ENCODE results near the gene TMC1.
"Not testable (repeated sequence)": the region's sequence is repeated elsewhere in the genome, so short reads cannot be mapped to it uniquely, and the experiment has no call there.

TMC1 gene

DNA sequence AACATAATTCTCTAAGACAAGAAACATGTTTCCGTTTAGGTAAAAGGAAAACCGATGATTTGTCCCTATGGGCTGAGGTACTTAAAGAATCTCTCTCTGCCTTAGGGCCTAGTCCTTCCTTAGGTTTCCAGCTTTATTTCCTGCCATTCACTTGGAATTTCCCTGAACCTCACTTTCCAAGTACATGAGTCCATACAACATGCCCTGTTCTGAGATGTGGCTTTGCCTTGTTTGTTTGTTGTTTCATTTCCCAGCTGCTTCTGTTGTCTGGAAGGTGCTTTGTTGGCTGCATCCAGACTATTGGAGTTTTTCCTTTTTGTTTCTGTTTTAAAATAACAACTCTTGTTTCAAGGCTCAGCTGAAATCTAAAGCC lies 336.2 kb downstream of the TMC1 start:
- no peak for ATAC-seq (ENCODE audit: insufficient read depth, low read depth)
- no peak for TF ChIP-seq EZH2 (IDR thresholded peaks at IDR 0.05; ENCODE audit: borderline replicate concordance, low read depth, low read length, severe bottlenecking)
- no peak overlapping the region for H2AFZ ChIP-seq (ENCODE audit: low read depth, low read length)

DNA sequence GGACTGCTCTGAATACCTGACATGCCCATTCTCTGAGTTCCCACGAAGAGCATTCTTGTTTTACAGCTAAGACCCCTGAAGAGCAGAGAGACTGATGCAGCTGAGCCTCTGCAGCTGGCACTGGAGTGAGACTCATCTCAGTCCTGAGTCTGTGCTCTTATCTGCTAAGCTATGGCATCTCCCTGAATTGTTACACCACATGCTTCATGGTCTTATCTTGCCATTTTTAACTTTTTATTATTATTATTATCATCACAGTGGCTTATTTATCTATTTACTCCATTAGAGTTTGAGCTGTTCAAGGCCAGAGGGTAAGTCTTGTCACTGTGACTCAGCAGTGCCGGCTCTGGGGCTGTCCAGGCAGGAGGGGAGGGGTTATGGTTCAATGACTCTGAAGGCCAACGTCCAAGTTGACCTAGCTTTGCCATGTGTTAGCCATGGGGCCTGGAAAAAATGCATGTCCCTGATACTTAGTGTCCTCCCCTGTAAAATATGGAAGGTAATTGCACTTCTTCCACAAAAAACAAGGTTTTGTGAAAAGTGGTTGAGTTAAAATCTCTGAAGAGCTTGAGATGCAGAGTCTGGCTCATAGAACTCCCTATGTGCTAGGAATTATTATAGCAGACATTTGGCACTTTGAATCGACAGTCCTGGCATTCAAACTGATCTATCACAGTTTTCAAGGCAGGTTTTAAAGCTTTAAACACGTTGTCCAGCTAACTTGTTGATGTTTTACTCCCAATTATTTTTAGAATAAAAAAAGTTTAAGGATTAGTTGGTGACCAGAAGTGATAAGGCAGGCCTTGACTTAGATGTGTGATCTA lies 336.9 kb downstream of the TMC1 start:
- Histone ChIP-seq H3K79me2 (ENCODE audit: insufficient read depth, low read length) (no peaks in the 10 kb centered on the region), H3K27me3 (ENCODE audit: insufficient read depth, low read length, poor library complexity) (no peaks in the 10 kb centered on the region), H3K27ac (ENCODE audit: low read length) (no peak overlapping the region), H3K9me3 (ENCODE audit: insufficient read depth, low read length, severe bottlenecking) (no peaks in the 10 kb centered on the region), H4K20me1 (ENCODE audit: insufficient read depth, low read length) (no peaks in the 10 kb centered on the region), H2AFZ (ENCODE audit: low read depth, low read length) (no peak overlapping the region), H3K4me2 (ENCODE audit: insufficient read depth, low read length) (no peak overlapping the region), H3K4me1 (ENCODE audit: insufficient read depth, low read length) (no peaks in the 10 kb centered on the region), H3K4me3 (ENCODE audit: low read depth in 1 of 2, low read length in 2 of 2) (no peak overlapping the region), H3K9ac (ENCODE audit: low read depth, low read length) (no peak overlapping the region), H3K36me3 (ENCODE audit: insufficient read depth, low read length) (no peaks in the 10 kb centered on the region)
- DNase-seq (no peak), ATAC-seq (ENCODE audit: insufficient read depth, low read depth) (no peak)
- TF ChIP-seq EZH2 (IDR thresholded peaks at IDR 0.05; ENCODE audit: borderline replicate concordance, low read depth, low read length, severe bottlenecking) = no peak
- TF ChIP-seq, protein P1, sequence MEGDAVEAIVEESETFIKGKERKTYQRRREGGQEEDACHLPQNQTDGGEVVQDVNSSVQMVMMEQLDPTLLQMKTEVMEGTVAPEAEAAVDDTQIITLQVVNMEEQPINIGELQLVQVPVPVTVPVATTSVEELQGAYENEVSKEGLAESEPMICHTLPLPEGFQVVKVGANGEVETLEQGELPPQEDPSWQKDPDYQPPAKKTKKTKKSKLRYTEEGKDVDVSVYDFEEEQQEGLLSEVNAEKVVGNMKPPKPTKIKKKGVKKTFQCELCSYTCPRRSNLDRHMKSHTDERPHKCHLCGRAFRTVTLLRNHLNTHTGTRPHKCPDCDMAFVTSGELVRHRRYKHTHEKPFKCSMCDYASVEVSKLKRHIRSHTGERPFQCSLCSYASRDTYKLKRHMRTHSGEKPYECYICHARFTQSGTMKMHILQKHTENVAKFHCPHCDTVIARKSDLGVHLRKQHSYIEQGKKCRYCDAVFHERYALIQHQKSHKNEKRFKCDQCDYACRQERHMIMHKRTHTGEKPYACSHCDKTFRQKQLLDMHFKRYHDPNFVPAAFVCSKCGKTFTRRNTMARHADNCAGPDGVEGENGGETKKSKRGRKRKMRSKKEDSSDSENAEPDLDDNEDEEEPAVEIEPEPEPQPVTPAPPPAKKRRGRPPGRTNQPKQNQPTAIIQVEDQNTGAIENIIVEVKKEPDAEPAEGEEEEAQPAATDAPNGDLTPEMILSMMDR (IDR thresholded peaks at IDR 0.05; ENCODE audit: borderline replicate concordance, extremely low read depth, low read length, poor library complexity, severe bottlenecking) = no peak

More for the DNA sequence above, 336.2 kb downstream of the TMC1 start:
- Histone ChIP-seq H4K20me1 (ENCODE audit: insufficient read depth, low read length) (no peaks in the 10 kb centered on the region), H3K9ac (ENCODE audit: low read depth, low read length) (no peak overlapping the region), H3K4me3 (ENCODE audit: low read depth in 1 of 2, low read length in 2 of 2) (no peak overlapping the region), H3K4me2 (ENCODE audit: insufficient read depth, low read length) (no peak overlapping the region), H3K79me2 (ENCODE audit: insufficient read depth, low read length) (no peaks in the 10 kb centered on the region), H3K9me3 (ENCODE audit: insufficient read depth, low read length, severe bottlenecking) (no peaks in the 10 kb centered on the region), H3K4me1 (ENCODE audit: insufficient read depth, low read length) (no peaks in the 10 kb centered on the region), H3K27me3 (ENCODE audit: insufficient read depth, low read length, poor library complexity) (no peaks in the 10 kb centered on the region), H3K36me3 (ENCODE audit: insufficient read depth, low read length) (no peaks in the 10 kb centered on the region), H3K27ac (ENCODE audit: low read length) (no peak overlapping the region)
- DNase-seq = no peak

DNA sequence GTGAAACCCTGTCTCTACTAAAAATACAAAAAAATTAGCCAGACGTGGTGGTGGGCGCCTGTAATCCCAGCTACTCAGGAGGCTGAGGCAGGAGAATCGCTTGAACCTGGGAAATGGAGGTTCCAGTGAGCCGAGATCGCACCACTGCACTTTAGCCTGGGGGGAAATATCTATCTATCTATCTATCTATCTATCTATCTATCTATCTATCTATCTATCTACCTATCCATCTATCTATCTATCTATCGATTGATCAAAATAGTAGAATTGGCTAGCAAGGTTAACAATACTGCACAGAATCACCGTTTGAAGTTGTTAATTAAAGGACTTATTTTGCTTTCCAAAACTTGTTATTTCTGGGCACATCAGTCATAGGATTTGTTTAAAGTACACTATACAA lies 341.4 kb downstream of the TMC1 start:
- not testable (repeated sequence) for DNase-seq; H3K27ac ChIP-seq (ENCODE audit: low read length); H3K4me2 ChIP-seq (ENCODE audit: insufficient read depth, low read length); H3K79me2 ChIP-seq (ENCODE audit: insufficient read depth, low read length); H2AFZ ChIP-seq (ENCODE audit: low read depth, low read length); H3K4me3 ChIP-seq (ENCODE audit: low read depth in 1 of 2, low read length in 2 of 2); ATAC-seq (ENCODE audit: insufficient read depth, low read depth); H3K4me1 ChIP-seq (ENCODE audit: insufficient read depth, low read length); H3K27me3 ChIP-seq (ENCODE audit: insufficient read depth, low read length, poor library complexity); H3K9ac ChIP-seq (ENCODE audit: low read depth, low read length); H4K20me1 ChIP-seq (ENCODE audit: insufficient read depth, low read length); H3K9me3 ChIP-seq (ENCODE audit: insufficient read depth, low read length, severe bottlenecking); H3K36me3 ChIP-seq (ENCODE audit: insufficient read depth, low read length)

DNA sequence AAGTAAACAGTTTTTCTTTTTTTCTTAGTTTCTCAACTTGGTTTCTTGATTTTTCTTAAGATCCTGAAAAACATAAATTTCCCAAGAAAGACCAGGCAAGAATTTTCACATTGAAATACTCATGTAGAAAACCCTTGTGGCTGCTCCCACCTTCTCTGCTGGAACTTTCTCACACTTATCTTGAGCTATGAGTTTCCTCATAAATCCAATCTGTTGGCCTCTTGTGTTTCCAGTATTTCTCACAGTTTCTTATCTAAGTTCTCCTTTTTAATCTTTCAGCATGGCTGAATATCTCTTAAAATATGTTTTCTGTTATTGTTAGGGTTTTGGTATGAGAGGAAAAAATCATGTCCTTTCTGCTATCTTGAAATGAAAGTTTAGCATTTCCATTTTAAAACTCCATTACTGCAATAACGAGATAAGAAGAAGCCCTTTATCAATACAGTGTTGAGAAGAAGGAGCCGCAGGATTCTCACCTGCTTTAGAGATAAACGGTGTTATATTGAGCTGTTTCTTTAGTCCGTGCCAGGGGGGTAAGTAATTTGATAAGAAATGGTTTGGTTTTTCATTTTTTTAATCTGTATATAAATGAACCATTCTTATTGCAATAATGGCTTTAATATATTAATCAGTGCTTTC lies 342.2 kb downstream of the TMC1 start:
- Histone ChIP-seq H3K4me1 (ENCODE audit: insufficient read depth, low read length) (no peaks in the 10 kb centered on the region), H4K20me1 (ENCODE audit: insufficient read depth, low read length) (no peaks in the 10 kb centered on the region), H3K9me3 (ENCODE audit: insufficient read depth, low read length, severe bottlenecking) (no peaks in the 10 kb centered on the region), H3K27me3 (ENCODE audit: insufficient read depth, low read length, poor library complexity) (no peaks in the 10 kb centered on the region), H3K4me2 (ENCODE audit: insufficient read depth, low read length) (no peak overlapping the region), H3K9ac (ENCODE audit: low read depth, low read length) (no peak overlapping the region), H3K27ac (ENCODE audit: low read length) (no peak overlapping the region), H3K4me3 (ENCODE audit: low read depth in 1 of 2, low read length in 2 of 2) (no peak overlapping the region), H3K36me3 (ENCODE audit: insufficient read depth, low read length) (no peaks in the 10 kb centered on the region), H2AFZ (ENCODE audit: low read depth, low read length) (no peak overlapping the region), H3K79me2 (ENCODE audit: insufficient read depth, low read length) (no peaks in the 10 kb centered on the region)
- TF ChIP-seq EZH2 (IDR thresholded peaks at IDR 0.05; ENCODE audit: borderline replicate concordance, low read depth, low read length, severe bottlenecking) = no peak
- TF ChIP-seq, protein P1 (IDR thresholded peaks at IDR 0.05; ENCODE audit: borderline replicate concordance, extremely low read depth, low read length, poor library complexity, severe bottlenecking) = no peak
- DNase-seq (no peak), ATAC-seq (ENCODE audit: insufficient read depth, low read depth) (no peak)
